C1 segment of cervical spinal cord (tissue), 14 donors: ENCODE data around the gene RPS27L.
"Not testable (repeated sequence)": the region's sequence is repeated elsewhere in the genome, so short reads cannot be mapped to it uniquely, and the experiment has no call there.

Source experiments
- DNase-seq, 14 donors: peaks; one replicate each; lab custom pipeline; 2025; lab: John Stamatoyannopoulos, UW

Gene RPS27L

DNA sequence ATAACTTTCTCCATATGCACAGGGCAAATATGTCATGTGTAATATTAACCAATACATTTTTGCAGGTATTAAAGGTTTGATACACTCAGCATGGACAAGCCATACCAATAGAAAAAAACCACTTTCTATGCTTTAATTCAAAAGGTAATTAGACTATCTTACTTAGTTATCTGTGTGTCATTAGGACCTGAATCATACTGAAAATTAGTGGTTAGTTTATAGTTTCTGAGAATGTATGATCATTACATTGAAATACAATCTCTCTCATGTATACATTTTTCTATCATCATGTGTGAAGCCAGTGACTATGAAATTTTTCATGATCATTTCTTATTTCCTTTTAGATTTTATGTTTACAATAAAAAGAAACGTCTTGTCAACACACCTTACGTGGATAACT is 16.3 kb downstream of the RPS27L start:
- no peak for DNase-seq

DNA sequence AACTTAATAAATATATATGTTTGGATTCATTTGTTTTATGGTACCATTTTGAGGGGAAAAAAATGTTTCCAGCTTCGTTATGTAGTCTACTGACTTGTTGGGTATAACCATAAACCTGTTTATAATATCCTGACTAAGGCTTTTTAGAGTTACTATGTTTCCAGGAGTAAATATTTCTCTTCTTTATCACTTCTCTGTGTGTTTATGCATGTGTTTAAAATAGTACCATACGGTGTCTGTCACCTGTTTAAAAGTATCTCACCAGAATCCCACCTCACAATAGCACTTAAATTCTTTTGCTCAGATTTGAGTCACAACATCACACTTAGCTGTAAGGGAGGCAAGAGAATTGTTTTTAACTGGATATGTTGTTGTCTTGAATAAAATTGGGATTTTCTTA is 20.5 kb downstream of the RPS27L start:
- no peak for DNase-seq

GRCh38 chr15:63135804-63136203 is 21.5 kb downstream of the RPS27L start:
- DNase-seq: no peak

DNA sequence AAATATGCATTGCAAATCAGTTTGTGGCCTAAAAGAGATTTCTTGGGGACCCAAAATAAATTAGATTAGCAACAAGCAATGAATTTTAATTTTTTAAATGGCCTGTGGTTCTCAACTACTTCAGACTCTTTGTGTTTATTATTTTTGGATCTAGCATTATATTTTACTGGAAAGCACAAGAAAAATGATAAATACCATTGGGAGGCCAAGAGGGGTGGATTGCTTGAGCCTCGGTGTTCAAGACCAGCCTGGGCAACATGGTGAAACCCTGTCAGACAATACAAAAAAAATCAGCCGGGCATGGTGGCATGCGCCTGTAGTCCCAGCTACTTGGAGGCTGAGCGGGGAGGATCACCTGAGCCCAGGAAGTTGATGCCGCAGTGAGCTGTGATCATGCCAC is 22.0 kb downstream of the RPS27L start:
- DNase-seq: no peak

GRCh38 chr15:63134245-63134985 is 22.9 kb downstream of the RPS27L start:
- no peak for DNase-seq

- no peak for DNase-seq
Observed at GRCh38 chr15:63133786-63134185, 23.5 kb downstream of the RPS27L start.

GRCh38 chr15:63126726-63127125 is 30.6 kb downstream of the RPS27L start:
- no peak for DNase-seq

GRCh38 chr15:63124506-63124905 is 32.8 kb downstream of the RPS27L start:
- DNase-seq: no peak

DNA sequence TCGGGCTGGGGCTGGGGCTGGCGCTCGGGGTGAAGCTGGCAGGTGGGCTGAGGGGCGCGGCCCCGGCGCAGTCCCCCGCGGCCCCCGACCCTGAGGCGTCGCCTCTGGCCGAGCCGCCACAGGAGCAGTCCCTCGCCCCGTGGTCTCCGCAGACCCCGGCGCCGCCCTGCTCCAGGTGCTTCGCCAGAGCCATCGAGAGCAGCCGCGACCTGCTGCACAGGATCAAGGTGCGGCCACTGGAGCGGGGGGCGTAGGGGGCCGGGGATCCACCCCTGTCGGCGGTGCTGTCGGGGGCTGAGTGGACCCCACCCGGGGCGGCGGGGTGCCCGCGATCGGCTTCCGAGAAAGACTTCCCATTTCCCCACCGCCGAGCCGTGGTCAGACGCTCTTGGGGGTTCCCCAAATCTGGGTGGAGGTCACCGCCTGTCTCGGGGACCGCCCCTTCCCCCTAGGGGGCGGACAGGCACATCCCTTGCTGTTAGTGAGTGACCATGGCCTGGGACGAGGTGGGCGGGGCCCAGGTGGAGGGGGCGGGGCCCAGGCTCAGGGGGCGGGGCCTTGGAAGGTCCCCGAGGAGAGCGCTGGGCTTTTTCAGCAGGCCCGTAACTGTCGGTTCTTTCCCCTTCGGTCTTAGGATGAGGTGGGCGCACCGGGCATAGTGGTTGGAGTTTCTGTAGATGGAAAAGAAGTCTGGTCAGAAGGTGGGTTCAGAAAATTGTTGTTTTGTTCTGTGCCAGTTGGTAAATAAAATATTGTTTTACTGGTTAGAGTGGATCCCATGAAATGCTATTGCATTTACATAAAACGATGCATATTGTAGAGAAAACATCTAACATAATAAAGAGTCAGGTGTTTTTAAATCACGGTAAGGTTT is 35.0 kb downstream of the RPS27L start:
- DNase-seq: peak; percentile 12 to 81 (median 62)

GRCh38 chr15:63121382-63122001 is 35.8 kb downstream of the RPS27L start, which contains the start of gene LACTB:
TSS of gene LACTB (plus strand) at chr15:63121861. CDS start at chr15:63121872, 11 bp downstream.
- DNase-seq: peak; percentile 20 to 85 (median 76)

GRCh38 chr15:63118854-63119253 is 38.4 kb downstream of the RPS27L start:
- DNase-seq: no peak

DNA sequence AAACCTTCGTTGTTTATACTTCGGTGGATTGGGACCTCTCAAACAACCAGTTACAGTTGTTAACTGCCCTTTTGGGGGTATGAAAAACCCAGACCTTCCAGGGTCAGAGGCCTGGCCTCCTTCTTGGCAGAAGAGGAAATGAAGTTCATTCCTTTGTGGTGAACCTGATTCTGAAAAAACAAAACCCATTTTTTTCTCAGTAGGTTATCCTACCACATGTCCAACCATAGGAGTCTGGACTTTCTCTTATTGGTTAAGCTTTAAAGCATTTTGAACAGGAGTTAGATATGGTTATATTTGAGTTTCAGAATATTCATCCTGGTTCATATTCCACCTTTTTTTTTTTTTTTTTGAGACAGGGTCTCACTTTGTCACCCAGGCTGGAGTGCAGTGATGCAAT is 42.8 kb downstream of the RPS27L start:
- DNase-seq: no peak

GRCh38 chr15:63112871-63113270 is 44.4 kb downstream of the RPS27L start:
- no peak for DNase-seq

GRCh38 chr15:63111481-63111880 is 45.8 kb downstream of the RPS27L start:
- no peak for DNase-seq

- DNase-seq: no peak
Observed at GRCh38 chr15:63110428-63111026, 46.8 kb downstream of the RPS27L start.

DNA sequence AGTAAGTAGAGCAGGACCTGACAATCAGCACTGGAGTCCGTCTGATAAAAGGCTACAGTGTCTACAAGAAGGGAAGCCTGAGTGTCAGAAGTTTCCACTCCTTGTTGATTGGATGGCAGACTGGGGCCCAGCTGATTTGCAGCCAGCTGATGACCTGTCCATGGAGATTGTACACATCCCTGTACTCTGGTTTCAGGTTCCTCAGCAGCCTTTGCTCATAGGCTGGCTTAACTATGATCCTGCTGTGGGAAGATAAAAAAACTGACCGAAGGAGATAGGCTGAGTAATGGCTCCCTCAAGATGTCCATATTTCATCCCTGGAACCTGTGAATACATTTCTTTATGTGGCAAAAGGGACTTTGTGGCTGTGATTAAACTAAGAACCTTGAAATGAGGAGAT is 47.4 kb downstream of the RPS27L start:
- DNase-seq: no peak

DNA sequence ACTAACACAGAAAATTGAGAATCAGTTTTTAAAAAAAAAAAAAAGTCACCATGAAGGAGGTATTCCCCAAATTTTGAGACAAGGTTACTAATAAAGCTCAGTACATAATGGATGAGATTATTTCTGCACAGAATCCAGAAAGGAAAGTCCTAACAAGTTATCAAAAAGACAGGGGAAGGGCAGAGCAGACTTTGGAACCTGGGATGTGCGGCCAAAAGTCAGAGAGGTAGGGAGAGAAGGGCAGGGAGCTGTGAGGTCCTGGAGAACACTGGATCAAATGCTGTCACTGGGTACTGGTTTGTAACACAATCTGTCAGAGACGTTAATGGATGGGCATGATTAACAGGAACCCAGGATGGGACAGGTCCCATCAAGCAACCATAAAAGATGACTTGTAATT is 47.8 kb downstream of the RPS27L start:
- DNase-seq: no peak

DNA sequence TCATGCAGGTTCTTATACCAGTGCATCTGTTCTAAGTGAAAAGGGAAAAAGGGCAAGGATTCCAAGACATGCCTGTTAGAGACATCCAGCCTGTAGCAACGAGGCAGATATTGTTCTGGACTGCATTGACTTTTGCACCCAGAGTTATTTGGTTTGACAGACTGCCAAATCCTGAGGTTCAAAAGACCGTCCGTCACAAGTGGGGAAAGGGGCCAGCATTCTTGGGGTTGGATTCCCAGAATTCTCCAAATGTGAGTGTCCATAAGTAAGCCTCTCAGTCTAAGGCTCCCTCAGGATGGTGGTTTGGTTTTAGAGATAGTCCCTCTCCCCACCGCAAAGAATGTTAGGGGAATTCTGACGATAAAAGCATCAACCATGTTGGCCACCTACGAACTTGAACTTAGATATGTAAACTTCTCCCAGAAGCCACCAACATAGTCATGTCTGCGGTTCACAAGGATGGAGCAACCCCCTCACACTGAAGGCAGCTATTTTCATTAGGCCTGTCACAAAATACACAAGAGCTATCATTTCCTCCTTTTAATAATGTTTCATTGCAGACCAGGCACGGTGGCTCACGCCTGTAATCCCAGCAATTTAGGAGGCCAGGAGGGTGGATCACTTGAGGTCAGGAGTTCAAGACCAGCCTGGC is 49.3 kb downstream of the RPS27L start:
- DNase-seq: no peak

- not testable (repeated sequence) for DNase-seq
Observed at GRCh38 chr15:63105354-63105753, 51.9 kb downstream of the RPS27L start.

GRCh38 chr15:63104727-63105126 is 52.5 kb downstream of the RPS27L start:
- no peak for DNase-seq

DNA sequence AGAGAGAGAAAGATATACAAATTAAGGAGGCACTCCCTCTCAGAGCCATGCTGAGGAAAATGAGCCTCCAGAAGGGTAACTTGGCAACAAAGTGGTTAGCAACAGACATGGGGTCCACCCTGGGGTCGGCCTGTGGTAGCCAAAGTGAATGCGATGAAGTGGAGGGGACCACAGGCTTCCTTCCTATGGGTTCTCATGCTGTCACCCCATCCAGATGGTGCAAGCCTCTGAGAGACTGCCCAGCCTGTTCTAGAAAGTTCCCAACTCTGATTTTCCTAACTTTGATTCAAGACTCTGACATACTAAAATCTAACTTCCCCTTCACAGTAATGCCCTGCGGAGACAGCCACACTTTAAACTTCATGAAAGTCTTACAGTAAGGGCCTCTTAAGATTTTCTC is 53.9 kb downstream of the RPS27L start:
- no peak for DNase-seq
